IPS-20b (cell line): ENCODE results near the gene CDC25B.

Source experiments
- H3K27ac ChIP-seq: one replicate; pipeline ENCODE4 v1.5.1; 2013; ENCODE audit warnings: low read length
- H3K27me3 ChIP-seq: 2 replicates; pipeline ENCODE4 v1.6.1; 2013; ENCODE audit warnings: mild to moderate bottlenecking, low read length, inconsistent platforms; ENCODE audit not compliant: insufficient read depth
- H3K36me3 ChIP-seq: 2 replicates; pipeline ENCODE4 v1.6.1; 2013; ENCODE audit warnings: low read depth, mild to moderate bottlenecking, inconsistent platforms, low read length, moderate library complexity; ENCODE audit not compliant: insufficient read depth
- H3K4me1 ChIP-seq: 2 replicates; pipeline ENCODE4 v1.6.1; 2013; ENCODE audit warnings: mild to moderate bottlenecking, control low read depth, inconsistent platforms, low read length, moderate library complexity; ENCODE audit not compliant: insufficient read depth
- H3K4me3 ChIP-seq: 2 replicates; pipeline ENCODE4 v1.5.1; 2013; ENCODE audit warnings: mild to moderate bottlenecking, low read length, inconsistent platforms
- H3K9ac ChIP-seq: 2 replicates; pipeline ENCODE4 v1.6.1; 2013; ENCODE audit warnings: low read depth, mild to moderate bottlenecking, inconsistent platforms, low read length, moderate library complexity
- H3K9me3 ChIP-seq: 2 replicates; pipeline ENCODE4 v1.6.1; 2013; ENCODE audit warnings: mild to moderate bottlenecking, low read depth, low read length, inconsistent platforms; ENCODE audit not compliant: insufficient read depth

The CDC25B gene

GRCh38 chr20:3846740-3847428, 50.8 kb downstream of the CDC25B start, which contains the start of gene MAVS:
Gene MAVS (plus strand): TSS chr20:3846834. CDS start chr20:3854625, 7,791 bp downstream.
- H3K9ac ChIP-seq = peak within 1 kb of the TSS; percentile 82
- H3K4me1 ChIP-seq = peaks cover 4% of the 10 kb centered on the region; the same call in 1 of the 2 replicates
- no peaks in the 10 kb centered on the region for H3K36me3 ChIP-seq
- H3K9me3 ChIP-seq = no peaks in the 10 kb centered on the region
- H3K27ac ChIP-seq = no peak within 1 kb of the TSS
- H3K27me3 ChIP-seq = no peaks in the 10 kb centered on the region
- peak within 1 kb of the TSS; percentile 73 for H3K4me3 ChIP-seq

- Histone ChIP-seq H3K9ac (peak overlapping the region; percentile 70; the same call in 1 of the 2 replicates), H3K27ac (no peak overlapping the region), H3K36me3 (no peaks in the 10 kb centered on the region), H3K4me3 (peak overlapping the region; percentile 73), H3K4me1 (peaks cover 4% of the 10 kb centered on the region; the same call in 1 of the 2 replicates), H3K27me3 (no peaks in the 10 kb centered on the region), H3K9me3 (no peaks in the 10 kb centered on the region)
Measured at GRCh38 chr20:3847429-3847940, 51.4 kb downstream of the CDC25B start.

GRCh38 chr20:3848565-3848964, 52.5 kb downstream of the CDC25B start:
- no peaks in the 10 kb centered on the region for H3K36me3 ChIP-seq
- H3K27me3 ChIP-seq = no peaks in the 10 kb centered on the region
- H3K4me3 ChIP-seq = no peak overlapping the region
- peaks cover 4% of the 10 kb centered on the region; the same call in 1 of the 2 replicates for H3K4me1 ChIP-seq
- no peaks in the 10 kb centered on the region for H3K9me3 ChIP-seq
- H3K27ac ChIP-seq = no peak overlapping the region
- H3K9ac ChIP-seq = no peak overlapping the region

GRCh38 chr20:3854462-3854871, 58.4 kb downstream of the CDC25B start:
- Histone ChIP-seq H3K9me3 (no peaks in the 10 kb centered on the region), H3K4me3 (no peak overlapping the region), H3K9ac (no peak overlapping the region), H3K4me1 (no peaks in the 10 kb centered on the region), H3K36me3 (peaks cover 13% of the 10 kb centered on the region), H3K27ac (no peak overlapping the region), H3K27me3 (no peaks in the 10 kb centered on the region)
